GM21423 (cell line): ENCODE data around the gene ENKD1.
"Not testable (repeated sequence)": the region's sequence is repeated elsewhere in the genome, so short reads cannot be mapped to it uniquely, and the experiment has no call there.

ENCODE experiments used
- ATAC-seq: cut with Tn5 transposase; IDR thresholded peaks from one replicate; pipeline ENCODE4 v1.9.1; 2021; ENCODE audit warnings: mild to moderate bottlenecking, moderate library complexity; ENCODE audit not compliant: unreplicated experiment

Gene ENKD1, protein sequence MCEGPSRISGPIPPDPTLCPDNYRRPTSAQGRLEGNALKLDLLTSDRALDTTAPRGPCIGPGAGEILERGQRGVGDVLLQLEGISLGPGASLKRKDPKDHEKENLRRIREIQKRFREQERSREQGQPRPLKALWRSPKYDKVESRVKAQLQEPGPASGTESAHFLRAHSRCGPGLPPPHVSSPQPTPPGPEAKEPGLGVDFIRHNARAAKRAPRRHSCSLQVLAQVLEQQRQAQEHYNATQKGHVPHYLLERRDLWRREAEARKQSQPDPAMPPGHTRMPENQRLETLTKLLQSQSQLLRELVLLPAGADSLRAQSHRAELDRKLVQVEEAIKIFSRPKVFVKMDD

DNA sequence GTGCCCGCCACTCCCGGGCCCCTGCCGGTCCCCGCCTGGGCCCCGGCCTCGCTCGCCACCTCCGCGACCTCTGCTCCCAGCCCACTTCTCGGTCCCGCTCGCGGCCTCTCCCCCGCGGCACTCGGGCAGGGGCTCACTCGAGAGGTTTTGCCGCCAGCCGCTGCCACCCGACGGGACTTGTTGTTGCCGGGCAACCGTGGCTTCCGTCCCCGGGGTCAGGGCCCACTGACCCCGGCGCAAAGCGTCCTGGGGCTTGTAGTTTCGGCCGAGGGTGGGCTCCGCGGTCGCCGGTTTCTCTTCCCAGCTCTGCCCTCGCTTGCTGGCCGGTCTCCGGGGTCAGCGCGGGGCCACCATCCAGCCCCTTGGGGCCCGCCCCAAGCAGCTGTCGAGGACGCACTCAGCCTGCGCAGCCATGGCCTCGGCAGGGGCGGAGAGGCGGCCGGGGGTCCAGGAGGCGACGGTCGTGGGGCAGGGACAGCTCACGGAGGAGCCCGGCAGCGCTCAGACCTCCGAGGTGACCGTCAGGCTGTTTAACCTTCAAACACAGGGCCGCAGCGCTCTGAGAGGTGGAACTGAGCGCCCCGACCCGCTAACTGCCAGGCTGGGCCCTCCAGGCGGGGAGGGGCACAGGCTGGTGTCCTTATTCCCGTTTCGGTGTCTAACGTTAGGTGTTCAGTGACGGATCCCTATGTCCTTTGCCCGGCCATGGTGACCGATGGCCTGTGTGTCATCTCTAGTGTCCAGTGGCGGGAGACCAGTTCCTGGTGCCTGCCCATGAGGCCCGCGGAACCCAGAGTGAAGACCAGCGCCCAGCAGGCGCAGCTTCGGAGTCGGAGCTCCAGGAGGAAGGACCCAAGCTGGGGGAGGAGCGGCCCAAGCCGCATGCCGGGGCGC is at the start of gene ENKD1, which contains the start of gene C16orf86:
TSS of gene ENKD1 (minus strand) at position 192 of the 894 bp plus-strand sequence. CDS start 308 bp downstream, outside the sequence.
TSS of gene C16orf86 (plus strand) at position 256 of the 894 bp plus-strand sequence. CDS start at position 413, 157 bp downstream.
- peak; percentile 65 for ATAC-seq

DNA sequence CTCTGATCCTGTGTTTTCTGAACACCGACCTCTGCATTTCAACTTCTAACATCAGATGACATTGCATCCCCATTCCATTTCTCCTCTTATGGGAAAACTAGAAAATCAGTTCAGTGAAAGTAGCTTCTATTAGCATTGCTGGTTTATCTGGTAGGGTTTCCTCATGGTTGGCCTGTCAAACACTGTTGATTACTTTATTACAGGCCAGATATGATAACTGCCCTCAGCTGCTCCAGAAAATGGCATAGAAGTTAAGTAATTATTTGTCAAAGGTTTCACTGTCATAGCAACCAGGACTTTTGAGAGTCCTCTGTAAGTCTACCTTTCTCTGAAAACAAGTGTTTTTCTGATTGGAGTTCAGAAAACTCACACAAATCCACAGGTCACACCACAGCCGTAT is 49.5 kb upstream of the ENKD1 start:
- no peak for ATAC-seq

DNA sequence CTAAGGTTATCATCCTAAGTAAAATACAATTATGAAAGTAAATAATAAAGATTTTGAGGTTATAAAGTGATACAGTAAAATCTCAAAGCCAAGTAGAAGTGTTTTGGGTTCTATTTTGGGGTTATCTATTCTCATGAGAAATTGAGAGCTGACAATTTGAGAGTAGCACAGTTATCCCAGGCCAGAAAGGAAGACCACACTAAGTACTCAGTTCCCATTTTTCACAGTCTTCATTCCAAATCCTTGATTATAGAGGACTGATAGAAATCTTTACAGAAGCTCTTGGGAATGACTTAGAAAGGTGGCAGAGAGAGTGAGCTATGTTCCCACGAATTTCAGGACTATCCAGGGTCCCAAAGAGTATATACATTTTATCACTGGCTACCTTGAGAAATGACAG is 48.0 kb upstream of the ENKD1 start:
- ATAC-seq = no peak

DNA sequence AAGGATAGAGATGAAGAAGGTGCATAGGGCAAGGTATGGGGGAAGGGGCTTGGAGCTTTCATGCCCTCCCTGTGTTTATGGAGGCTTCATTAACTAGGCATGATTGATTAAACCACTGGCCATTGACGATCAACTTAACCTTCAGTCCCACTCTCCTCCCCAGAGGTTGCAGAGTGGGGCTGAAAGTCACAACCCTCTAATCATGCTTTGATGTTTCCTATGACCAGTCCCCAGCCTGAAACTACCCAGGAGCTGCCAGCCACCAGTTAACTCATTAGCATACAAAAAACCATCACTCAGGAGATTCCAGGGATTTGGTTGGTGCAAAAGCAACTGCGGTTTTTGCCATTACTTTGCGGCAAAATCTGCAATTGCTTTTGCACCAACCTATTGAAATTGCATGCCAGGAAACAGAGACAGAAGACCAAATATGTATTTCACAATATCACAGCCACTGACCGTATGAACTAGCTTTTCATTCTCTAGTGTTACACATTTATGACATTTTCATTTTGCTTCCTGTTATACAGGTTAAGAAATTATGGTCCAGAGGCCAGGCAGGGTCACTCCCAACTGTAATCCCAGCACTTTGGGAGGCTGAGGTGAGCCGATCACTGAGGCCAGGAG is 47.2 kb upstream of the ENKD1 start:
- no peak for ATAC-seq

DNA sequence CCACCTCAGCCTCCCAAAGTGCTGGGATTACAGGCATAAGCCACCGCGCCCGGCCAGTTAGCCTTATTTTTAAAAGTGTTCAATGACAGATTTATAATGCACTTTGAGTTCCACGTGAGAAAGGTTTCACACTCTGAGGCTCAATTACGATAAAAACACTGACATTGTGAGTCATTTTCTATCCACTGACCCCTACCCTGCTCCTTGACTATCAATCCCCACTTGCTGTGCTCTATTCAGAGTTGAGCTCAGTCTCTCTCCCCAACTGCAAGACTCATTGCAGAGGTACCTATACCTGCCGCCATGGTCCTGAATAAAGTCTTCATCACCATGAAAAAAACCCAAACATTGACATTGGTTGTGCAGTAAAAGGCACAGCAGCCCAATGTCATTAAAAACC is 44.1 kb upstream of the ENKD1 start:
- no peak for ATAC-seq

DNA sequence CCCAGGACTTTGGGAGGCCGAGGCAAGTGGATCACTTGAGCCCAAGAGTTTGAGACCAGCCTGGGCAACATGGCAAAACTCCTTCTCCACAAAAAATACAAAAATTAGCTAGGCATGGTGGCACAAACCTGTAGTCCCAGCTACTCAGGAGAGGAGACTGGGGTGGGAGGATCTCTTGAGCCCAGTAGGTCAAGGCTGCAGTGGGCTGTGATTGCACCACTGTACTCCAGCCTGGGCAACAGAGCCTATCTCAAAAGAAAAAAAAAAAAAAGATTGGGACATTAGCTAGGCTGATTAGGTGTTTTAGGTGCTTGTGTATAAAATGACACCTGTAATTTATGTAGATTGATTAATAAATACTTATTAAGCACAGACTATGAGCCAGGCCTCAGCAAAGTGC is 42.5 kb upstream of the ENKD1 start:
- ATAC-seq = no peak

DNA sequence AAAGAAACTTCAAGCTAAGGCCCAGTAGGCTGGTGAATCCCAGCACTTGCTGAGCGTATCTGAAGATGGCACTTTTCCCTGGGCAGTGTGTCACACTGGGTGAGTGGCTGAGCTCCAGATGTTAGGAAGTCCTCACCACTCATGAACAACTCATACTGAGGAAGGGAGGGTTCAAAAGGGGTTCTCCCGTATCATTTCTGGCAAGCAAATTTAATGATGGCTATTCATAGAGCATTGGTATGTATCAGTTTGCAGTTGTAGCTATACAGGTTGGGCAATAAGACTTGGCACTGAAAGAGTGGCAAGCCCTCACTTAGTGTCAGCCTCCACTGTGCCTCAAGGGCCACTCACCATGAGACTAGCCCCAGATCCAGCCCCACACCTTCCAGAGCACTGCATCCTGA is 41.8 kb upstream of the ENKD1 start:
- ATAC-seq = no peak

DNA sequence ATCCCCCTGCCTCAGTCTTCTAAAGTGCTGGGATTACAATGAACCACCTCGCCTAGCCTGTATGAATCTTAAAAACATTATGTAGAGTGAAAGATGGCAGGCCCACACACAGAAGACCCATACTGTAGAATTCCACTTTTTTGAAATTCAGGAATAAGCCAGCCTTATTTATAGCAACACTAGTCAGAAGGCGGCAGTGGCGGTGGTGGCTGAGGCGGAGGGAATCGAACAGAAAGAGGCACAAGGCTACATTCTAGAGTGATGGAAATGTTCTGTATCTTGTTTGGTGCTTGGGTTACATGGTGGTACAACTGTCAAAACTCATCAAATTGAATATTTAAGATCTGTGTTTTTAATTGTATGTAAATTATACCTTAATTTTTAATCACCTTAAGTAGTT is 41.2 kb upstream of the ENKD1 start:
- no peak for ATAC-seq

DNA sequence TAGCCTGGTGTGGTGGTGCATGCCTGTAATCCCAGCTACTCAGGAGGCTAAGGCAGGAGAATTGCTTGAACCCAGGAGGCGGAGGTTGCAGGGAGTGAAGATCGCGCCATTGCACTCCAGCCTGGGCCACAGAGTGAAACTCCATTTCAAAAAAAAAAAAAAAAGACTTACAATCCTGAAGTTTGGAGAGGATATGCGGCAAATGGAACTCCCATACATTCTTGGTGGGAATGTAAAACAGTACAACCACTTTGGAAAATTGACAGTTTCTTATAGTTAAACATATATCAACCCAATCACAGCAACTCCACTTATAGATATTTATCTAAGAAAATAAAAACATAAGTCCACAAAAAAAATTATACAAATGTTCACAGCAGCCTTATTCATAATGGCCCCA is 40.7 kb upstream of the ENKD1 start:
- no peak for ATAC-seq

DNA sequence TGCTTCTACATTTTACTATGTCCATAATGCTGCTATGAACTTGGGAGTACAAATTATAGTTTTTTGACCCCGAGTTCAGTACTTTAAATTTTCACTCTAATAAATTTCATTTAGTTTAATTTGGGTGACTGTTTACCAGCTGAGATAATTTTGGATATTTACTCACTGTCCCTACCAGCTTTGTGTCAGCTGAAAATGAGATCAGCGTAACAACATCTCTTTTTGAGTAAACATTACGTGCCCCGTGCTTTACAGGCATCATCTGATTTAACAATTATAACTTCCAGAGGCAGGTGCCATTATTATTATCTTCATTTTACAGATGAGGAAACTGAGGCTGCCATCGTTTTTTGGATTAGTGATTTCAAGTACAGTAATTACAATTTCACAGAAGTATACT is 37.6 kb upstream of the ENKD1 start:
- ATAC-seq = no peak

DNA sequence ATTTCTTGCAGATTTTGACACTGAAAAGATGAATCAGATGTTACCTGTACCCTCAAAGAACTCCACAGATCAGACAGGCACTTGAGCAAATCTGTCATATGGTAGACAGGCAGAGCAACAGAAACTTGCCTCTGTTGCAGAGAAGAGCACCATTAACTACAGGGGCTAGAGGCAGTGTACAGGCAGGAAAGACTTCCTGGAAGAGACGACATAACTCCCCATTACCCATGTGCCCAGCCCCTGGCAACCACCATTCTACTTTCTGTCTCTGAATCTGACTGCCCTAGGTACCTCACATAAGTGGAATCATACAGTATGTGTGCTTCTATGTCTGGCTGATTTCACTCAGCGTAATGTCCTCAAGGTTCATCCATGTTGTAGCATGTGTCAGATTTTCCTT is 37.1 kb upstream of the ENKD1 start:
- no peak for ATAC-seq

DNA sequence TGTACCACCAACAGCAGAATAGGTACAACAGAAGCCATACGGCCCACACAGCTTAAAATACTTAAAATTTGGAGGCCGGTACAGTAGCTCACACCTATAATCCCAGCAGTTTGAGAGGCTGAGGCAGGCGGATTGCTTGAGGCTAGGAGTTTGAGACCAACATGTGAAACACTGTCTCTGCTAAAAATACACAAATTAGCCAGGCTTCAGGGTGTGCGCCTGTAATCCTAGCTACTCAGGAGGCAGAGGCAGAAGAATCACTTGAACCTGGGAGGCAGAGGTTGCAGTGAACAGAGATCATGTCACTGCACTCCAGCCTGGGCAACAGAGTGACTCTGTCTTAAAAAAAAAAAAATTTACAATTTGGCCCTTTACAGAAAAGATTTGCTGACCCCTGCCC is 35.6 kb upstream of the ENKD1 start:
- ATAC-seq = no peak

DNA sequence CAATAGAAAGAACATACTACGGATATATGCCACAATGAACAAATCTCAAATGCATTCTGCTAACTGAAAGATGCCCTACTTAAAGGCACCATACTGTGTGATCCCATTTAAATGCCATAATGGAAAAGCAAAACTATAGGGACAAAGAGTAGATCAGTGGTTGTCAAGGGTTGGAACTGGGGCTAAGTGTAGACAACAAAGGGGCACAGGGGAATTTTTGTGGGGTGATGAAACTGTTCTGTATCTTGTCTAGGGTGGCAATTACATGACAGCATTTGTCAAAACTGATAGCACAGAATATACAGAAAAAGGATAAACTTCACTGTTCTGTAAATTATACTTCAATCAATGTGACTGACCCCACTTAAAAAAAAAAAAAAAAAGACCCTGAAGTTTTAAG is 34.9 kb upstream of the ENKD1 start:
- ATAC-seq = no peak

DNA sequence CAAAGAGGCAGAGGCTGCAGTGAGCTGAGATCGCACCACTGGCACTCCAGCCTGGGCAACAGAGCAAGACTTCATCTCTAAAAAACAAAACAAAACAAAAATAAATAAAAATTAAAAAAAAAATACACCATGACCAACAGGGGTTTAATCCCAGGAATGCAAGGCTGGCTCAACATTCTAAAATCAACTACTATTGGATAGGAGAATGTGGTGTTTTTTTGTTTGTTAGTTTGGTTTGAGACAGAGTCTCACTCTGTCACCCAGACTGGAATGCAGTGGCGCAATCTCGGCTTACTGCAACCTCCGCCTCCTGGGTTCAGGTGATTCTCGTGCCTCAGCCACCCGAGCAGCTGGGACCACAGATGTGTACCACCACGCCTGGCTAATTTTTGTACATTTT is 32.7 kb upstream of the ENKD1 start:
- ATAC-seq = no peak

DNA sequence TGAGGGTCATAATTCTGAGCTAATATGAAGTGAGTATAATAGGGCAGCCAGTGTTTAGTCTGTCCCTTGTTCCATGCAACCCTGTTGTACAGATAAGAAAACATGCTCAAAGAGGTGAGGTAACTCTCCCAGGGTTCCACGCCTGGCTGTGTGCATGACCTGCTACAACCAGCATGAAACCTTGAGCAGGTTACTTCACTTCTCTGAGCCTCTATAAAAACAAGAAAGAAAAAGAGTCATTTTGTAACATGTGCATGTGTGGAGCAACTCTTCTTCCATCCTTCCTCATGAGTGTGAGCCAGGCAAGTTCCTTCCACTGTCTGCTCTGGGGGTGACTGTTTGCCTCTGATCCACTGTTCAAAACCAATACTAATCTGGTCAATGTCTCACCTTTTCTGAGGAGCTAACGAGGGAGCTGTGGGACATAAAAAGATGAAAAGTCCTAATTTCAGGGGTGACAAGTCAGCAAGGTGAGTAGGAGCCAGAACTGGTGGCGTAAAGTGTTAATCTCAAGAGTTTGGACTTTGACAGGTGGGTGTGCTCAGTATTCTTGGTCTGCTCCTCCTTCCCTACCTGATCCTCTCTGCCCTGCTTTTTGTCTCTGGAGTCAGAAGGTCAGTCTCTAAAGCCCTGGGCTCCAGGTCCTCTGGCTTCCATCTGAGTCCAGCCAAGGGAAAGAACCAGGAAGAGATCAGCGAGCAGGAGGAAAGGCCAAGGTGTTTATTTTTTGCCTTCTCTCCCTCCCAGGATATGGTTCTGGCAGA is 31.1 kb upstream of the ENKD1 start:
- ATAC-seq = no peak

DNA sequence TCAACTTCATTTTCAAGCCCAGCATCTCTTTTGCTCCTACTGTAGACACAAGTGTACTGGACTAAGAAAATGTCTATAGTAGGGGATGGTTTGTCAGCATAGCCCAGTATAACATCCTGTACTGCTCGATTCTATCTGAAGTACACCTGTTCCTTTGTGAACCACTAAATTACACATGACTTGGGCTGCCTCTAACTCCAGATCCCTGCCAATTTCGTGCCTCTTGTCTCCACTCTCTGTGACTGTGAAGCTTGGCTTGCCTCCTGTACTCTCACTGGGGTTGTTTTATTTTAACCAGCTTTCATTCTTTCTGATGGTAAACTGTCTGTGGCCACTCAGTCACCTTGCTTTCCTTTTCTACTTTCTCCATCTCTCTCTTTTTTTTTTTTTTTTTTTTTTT is 28.1 kb upstream of the ENKD1 start:
- ATAC-seq = no peak

DNA sequence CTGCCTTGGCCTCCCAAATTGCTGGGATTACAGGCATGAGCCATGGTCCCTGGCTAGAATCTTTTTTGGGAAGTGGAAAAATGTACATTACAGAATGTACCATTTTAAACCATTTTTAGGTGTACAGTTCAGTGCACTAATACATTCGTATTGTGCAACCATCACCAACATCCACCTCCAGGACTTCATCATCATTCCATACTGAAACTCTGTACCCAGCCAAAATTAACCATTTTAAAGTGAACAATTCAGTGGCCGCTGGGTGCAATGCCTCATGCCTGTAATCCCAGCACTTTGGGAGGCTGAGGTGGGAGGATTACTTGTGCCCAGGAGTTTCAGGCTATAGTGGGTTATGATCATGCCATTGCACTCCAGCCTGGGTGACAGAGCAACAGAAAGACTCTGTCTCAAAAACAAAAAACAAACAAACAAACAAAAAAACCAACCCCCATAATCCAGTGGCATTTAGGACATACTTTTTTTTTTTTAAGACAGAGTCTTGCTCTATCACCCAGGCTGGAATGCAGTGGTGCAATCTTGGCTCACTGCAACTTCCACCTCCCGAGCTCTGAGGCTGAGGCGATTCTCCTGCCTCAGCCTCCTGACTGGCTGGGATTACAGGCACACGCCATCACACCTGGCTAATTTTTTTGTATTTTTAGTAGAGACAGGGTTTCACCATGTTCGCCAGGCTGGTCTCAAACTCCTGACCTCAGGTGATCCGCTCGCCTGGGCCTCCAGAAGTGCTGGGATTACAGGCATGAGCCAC is 27.2 kb upstream of the ENKD1 start:
- not testable (repeated sequence) for ATAC-seq

DNA sequence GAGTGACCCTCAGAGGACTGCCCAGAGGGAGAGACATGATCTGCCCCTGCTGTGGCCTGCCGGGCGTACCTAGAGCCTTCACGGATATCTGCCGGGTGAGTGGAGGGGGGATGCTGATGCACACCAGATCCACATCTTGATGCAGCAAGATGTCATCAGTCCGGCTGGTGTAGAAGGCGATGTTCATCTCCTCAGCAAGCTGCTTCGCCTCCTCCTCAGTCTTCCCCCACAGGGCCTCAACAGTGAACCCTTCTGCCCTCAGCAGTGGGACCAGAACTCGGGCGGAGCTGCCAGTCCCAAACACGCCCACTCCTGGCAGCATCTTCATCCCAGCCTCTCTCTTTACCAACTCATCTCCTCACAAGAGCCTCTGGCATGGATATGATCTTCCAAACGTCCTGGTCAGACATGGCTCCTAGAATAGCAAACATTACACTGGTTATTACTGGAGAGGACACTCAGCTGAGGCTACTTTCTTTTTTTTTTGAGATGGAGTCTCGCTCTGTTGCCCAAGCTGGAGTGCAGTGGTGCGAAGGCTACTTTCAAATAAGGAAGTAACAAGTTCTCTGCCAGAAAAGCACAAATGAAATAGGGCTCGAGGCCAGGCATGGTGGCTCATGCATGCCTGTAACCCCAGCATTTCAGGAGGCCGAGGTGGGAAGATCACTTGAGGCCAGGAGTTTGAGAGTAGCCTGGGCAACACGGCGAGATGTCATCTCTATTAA is 19.0 kb upstream of the ENKD1 start:
- ATAC-seq = peak; percentile 37

DNA sequence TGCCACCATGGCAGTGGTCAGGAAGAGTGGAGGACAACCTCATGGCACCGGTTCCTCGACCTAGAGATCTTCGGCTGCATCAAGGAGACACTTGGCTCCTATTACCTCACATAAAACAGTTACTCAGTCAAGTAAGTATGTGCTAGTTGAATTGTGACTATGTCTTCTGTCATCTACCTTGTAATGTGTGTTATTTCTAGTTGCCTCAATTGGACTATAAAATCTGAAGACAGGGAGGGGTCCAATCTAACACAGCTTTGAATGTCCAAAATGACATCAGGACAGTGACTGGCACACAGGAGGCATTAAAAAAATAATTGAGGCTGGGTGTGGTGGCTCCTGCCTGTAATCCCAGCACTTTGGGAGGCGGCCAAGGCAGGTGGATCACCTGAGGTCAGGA is 17.2 kb upstream of the ENKD1 start:
- ATAC-seq = no peak
